ENCODE data around the gene SDSL. TPM values are rescaled to one million over a fixed set of nuclear protein-coding genes. Genes with fewer than 3 reads are reported as not detected.

SDSL gene
- total and polyA plus RNA-seq, 2 of the 13 experiments (the other 11 are each of a cell fraction or from before 2014, with no cell fraction given) = 1.2 to 1.7 TPM

DNA sequence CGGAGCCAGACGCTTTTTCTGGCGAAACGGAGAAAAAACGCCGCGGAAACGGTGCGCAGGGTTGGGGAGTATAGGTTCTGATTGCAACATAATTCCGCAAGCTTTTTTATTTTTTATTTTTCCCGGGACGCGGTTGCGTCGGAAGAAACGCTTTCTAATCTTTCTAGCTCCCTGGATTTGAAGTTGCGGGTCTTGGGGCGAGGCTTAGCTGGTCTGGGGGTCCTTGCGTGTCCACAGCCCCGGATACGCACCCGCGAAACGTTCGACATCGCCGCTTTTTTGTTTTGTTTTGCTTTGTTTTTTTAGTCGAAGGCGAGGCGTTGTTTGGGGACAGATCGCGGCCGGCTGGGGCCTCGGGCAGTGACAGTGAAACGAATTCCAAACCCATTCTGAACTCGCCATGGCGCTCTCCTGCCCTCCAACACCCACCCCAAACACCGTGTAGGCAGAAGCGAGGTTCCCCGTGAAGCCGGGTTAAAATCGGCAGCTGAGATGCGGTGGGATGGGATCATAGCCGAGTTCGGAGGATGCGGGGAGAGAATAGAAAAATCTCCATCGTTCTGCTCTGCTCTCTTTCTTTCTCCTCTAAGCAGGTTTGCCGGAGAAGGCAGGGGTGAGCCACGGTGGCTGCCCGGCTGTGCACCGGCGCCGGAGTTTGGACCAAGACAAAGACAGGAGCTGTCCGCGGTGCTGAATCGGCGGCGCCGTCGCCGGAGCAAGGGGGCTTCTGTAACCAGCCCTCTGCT is 57.6 kb downstream of the SDSL start (continued):
- TF ChIP-seq ZNF788 (CRISPR knock-in tag; IDR thresholded peaks at IDR 0.05; ENCODE audit: borderline replicate concordance) = no peak
- TF ChIP-seq TBL1XR1 (IDR thresholded peaks at IDR 0.05; ENCODE audit: borderline replicate concordance, low read length, partially characterized antibody) = no peak
- no peak for TF ChIP-seq ZNF562 (CRISPR knock-in tag; IDR thresholded peaks at IDR 0.05; ENCODE audit: borderline replicate concordance)
- TF ChIP-seq ZNF839 (CRISPR knock-in tag; IDR thresholded peaks at IDR 0.05; ENCODE audit: borderline replicate concordance) = no peak
- TF ChIP-seq RCOR2 (CRISPR knock-in tag; IDR thresholded peaks at IDR 0.05) = no peak
- TF ChIP-seq ZSCAN20 (CRISPR knock-in tag; IDR thresholded peaks at IDR 0.05; ENCODE audit: borderline replicate concordance) = peak; percentile 85
- TF ChIP-seq THAP9 (CRISPR knock-in tag; IDR thresholded peaks at IDR 0.05; ENCODE audit: borderline replicate concordance) = no peak
- TF ChIP-seq ZNF101 (CRISPR knock-in tag; IDR thresholded peaks at IDR 0.05; ENCODE audit: borderline replicate concordance, low read depth) = no peak
- TF ChIP-seq, protein P1, sequence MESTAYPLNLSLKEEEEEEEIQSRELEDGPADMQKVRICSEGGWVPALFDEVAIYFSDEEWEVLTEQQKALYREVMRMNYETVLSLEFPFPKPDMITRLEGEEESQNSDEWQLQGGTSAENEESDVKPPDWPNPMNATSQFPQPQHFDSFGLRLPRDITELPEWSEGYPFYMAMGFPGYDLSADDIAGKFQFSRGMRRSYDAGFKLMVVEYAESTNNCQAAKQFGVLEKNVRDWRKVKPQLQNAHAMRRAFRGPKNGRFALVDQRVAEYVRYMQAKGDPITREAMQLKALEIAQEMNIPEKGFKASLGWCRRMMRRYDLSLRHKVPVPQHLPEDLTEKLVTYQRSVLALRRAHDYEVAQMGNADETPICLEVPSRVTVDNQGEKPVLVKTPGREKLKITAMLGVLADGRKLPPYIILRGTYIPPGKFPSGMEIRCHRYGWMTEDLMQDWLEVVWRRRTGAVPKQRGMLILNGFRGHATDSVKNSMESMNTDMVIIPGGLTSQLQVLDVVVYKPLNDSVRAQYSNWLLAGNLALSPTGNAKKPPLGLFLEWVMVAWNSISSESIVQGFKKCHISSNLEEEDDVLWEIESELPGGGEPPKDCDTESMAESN (CRISPR knock-in tag; conservative IDR thresholded peaks at IDR 0.05) = no peak; the same call in 1 of the 2 replicates
- TF ChIP-seq TMF1 (CRISPR knock-in tag; IDR thresholded peaks at IDR 0.05; ENCODE audit: low read depth) = peak; percentile 73; the same call in 1 of the 2 replicates
- no peak for TF ChIP-seq SUZ12 (IDR thresholded peaks at IDR 0.05; ENCODE audit: low read depth, low read length)
- no peak for TF ChIP-seq NFIC (IDR thresholded peaks at IDR 0.05; ENCODE audit: low read length)
- TF ChIP-seq, protein P2, sequence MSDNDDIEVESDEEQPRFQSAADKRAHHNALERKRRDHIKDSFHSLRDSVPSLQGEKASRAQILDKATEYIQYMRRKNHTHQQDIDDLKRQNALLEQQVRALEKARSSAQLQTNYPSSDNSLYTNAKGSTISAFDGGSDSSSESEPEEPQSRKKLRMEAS (IDR thresholded peaks at IDR 0.05) = no peak
- no peak for TF ChIP-seq ZNF737 (CRISPR knock-in tag; IDR thresholded peaks at IDR 0.05; ENCODE audit: borderline replicate concordance)
- no peak for TF ChIP-seq ZFP82 (CRISPR knock-in tag; IDR thresholded peaks at IDR 0.05; ENCODE audit: borderline replicate concordance)
- TF ChIP-seq ZNF224 (CRISPR knock-in tag; IDR thresholded peaks at IDR 0.05) = no peak
- no peak for TF ChIP-seq ZNF10 (CRISPR knock-in tag; IDR thresholded peaks at IDR 0.05; ENCODE audit: borderline replicate concordance, low read depth)
- no peak for TF ChIP-seq FOSL1 (CRISPR knock-in tag; IDR thresholded peaks at IDR 0.05; ENCODE audit: borderline replicate concordance)
- TF ChIP-seq ZNF790 (CRISPR knock-in tag; IDR thresholded peaks at IDR 0.05; ENCODE audit: borderline replicate concordance) = 0 out of 2 replicates have a peak, but pooled peaks have one; percentile 53
- no peak for TF ChIP-seq ZNF24 (IDR thresholded peaks at IDR 0.05)
- TF ChIP-seq MLLT10 (CRISPR knock-in tag; IDR thresholded peaks at IDR 0.05) = no peak
- TF ChIP-seq ZNF138 (CRISPR knock-in tag; IDR thresholded peaks at IDR 0.05; ENCODE audit: low read depth) = no peak
- no peak for TF ChIP-seq POLR2G (IDR thresholded peaks at IDR 0.05; ENCODE audit: low read depth, low read length)
- no peak for TF ChIP-seq ZNF577 (CRISPR knock-in tag; IDR thresholded peaks at IDR 0.05; ENCODE audit: borderline replicate concordance, low read depth)
- no peak for TF ChIP-seq ZNF20 (CRISPR knock-in tag; IDR thresholded peaks at IDR 0.05)
- no peak for TF ChIP-seq ATM (IDR thresholded peaks at IDR 0.05; ENCODE audit: borderline replicate concordance)
- TF ChIP-seq ZNF747 (CRISPR knock-in tag; IDR thresholded peaks at IDR 0.05; ENCODE audit: borderline replicate concordance) = no peak
